GM19438 (cell line): ENCODE data around the gene SSBP3.
"Not testable (repeated sequence)": the region's sequence is repeated elsewhere in the genome, so short reads cannot be mapped to it uniquely, and the experiment has no call there.

Source experiments
- ATAC-seq: cut with Tn5 transposase; IDR thresholded peaks from one replicate; pipeline ENCODE4 v1.9.1; 2021; ENCODE audit warnings: low read depth; ENCODE audit not compliant: unreplicated experiment

The SSBP3 gene

DNA sequence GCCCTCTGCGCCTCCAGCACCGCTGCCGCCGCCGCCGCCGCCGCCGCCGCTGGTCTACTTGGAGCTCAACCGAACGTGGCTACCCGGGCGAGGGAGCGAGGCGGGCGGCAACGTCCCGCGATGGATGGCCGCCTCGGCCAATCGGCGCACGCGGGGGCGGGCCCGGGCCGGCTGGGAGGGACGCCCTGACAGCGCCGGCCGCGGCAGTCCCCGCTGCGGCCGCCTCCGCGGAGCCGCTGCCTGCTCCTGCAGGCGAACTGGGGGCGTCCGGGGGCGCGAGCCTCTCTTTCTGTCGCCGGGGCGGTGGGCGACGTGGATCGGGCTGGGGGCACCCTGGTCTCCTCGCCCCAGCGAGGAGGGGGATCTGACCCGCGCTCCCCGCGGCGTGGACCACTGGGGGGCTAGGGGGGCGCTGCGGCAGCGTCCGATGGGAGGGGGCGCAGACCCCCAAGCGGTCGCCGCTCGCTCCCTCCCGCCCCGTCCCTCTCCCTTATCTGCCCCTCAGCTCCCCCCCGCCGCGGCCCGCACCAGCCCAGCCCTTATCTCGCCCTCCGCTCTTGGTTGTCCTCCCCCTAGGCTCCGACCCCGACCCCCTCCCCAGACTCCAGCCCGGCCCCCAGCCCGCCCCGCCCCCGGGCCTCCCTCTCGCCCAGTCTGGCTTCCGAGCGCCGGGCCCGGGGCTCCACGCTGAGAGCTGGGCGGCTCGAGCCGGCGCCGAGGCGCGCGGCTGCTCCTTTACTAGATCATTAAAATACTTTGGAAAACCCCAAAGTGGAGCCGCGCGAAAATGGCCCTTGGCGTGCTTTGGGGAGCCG lies at the start of gene SSBP3:
Gene SSBP3 (minus strand): TSS at position 56 of the 815 bp plus-strand sequence.
- peak; percentile 68 for ATAC-seq

- ATAC-seq = no peak
Measured at GRCh38 chr1:54453509-54453908, 47.3 kb upstream of the SSBP3 start.

- ATAC-seq = no peak
Measured at GRCh38 chr1:54453022-54453421, 46.8 kb upstream of the SSBP3 start.

GRCh38 chr1:54449431-54449830 lies 43.2 kb upstream of the SSBP3 start:
- not testable (repeated sequence) for ATAC-seq

DNA sequence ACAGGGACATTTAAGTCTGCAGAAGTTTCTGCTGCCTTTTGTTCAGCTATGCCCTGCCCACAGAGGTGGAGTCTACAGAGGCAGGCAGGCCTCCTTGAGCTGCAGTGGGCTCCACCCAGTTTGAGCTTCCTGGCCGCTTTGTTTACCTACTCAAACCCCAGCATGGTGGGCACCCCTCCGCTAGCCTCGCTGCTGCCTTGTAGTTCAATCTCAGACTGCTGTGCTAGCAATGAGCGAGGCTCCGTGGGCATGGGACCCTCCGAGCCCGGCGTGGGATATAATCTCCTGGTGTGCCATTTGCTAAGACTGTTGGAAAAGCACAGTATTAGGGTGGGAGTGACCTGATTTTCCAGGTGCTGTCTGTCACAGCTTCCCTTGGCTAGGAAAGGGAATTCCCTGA lies 42.6 kb upstream of the SSBP3 start:
- ATAC-seq = not testable (repeated sequence)

DNA sequence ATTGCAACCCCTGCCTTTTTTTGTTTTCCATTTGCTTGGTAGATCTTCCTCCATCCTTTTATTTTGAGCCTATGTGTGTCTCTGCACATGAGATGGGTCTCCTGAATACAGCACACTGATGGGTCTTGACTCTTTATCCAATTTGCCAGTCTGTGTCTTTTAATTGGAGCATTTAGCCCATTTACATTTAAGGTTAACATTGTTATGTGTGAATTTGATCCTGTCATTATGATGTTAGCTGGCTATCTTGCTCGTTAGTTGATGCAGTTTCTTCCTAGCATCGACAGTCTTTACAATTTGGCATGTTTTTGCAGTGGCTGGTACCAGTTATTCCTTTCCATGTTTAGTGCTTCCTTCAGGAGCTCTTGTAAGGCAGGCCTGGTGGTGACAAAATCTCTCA lies 40.9 kb upstream of the SSBP3 start:
- ATAC-seq = not testable (repeated sequence)

- no peak for ATAC-seq
Measured at GRCh38 chr1:54442185-54442584, 36.0 kb upstream of the SSBP3 start.

- ATAC-seq = no peak
Measured at GRCh38 chr1:54439550-54440223, 33.5 kb upstream of the SSBP3 start.

DNA sequence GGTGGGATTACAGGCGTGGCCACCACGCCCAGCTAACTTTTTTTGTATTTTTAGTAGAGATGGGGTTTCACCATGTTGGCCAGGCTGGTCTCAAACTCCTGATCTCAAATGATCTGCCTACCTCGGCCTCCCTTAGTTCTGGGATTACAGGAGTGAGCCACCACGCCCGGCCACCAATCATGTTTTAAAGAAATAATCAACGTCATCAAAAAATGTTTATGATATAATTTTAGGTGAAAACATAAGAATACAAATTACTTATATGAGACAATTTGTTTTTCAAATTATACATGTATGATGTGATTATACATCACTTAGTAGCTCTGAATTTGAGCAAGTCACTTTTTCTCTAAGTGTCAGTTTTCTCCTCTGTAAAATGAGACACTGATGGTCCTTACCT lies 31.6 kb upstream of the SSBP3 start:
- no peak for ATAC-seq

DNA sequence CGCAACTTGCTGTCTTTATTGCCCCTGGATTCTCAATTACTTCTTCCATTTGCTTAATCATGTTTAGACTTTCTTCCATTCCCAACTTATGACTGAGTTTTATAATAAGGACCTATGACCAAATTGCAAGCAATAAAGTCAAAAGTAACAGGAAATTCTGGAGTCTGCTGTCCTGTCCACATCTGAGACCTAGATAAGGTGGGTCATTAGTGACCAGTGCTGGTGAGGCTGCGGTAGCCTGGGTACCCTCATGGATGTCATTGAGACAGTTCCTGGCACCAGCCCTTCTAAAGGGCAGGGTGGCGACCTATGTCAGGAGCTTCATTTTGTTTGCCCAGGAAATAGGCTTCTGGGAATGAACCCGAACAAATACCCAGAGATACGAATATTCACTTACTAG lies 30.6 kb upstream of the SSBP3 start:
- no peak for ATAC-seq

DNA sequence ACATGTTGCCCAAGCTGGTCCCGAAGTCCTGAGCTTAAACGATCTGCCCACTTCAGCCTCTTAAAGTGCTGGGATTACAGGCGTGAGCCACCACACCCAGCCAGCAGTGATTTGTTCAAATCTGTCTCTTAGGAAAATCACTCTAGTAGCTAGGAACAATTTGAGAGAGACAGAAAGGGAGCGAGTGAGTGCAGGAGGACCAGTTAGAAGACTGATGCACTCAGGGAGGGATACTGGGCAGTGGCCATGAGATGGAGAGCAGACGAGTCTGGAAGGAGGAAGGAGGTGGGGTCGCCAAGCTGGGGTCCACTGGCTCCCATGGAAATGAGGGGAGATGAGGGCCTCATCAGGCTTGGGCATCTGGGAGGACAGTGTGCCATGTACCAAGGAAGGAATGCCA lies 23.6 kb upstream of the SSBP3 start:
- ATAC-seq = no peak

GRCh38 chr1:54428837-54429518 lies 22.8 kb upstream of the SSBP3 start:
- ATAC-seq = no peak

DNA sequence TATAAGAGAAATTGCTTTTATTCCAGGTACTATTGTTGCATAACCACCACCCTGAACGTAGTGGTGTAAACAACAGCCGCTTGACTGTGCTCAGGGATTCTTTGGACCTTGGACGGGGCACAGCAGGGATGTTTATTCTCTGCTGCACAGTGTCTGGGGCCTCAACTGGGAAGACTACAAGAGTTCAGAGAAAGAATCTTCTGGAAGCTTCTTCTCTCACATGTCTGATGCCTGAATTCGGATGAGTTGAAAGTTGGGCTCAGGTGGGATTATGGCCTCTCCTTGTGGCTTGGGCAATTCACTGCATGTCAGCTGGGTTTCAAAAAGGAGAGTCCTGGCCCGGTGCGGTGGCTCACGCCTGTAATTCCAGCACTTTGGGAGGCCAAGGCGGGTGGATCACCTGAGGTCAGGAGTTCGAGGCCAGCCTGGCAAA lies 19.0 kb upstream of the SSBP3 start:
- no peak for ATAC-seq

GRCh38 chr1:54424398-54424797 lies 18.2 kb upstream of the SSBP3 start:
- no peak for ATAC-seq

GRCh38 chr1:54421101-54421504 lies 14.9 kb upstream of the SSBP3 start:
- ATAC-seq = no peak

- not testable (repeated sequence) for ATAC-seq
Measured at GRCh38 chr1:54418598-54418997, 12.4 kb upstream of the SSBP3 start.

DNA sequence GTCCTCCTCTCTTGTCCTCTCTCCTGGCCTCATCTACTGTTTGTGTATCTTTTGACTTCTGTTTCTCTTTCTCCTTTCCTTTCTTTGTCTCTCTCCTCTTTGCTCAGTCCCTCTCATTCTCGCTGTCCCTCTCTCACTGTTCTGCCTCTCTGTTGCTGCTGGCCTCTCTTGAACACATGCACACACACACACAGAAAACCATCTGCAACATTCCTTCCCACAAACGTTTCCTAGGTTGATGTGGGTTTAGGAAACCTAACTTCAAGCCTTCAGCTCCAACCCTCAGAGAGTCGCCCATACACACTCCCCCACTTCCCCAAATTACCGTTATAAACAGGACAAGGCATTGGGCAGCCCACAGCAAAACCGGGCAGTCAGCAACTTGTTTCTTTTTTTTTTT lies 10.9 kb upstream of the SSBP3 start:
- ATAC-seq = no peak

DNA sequence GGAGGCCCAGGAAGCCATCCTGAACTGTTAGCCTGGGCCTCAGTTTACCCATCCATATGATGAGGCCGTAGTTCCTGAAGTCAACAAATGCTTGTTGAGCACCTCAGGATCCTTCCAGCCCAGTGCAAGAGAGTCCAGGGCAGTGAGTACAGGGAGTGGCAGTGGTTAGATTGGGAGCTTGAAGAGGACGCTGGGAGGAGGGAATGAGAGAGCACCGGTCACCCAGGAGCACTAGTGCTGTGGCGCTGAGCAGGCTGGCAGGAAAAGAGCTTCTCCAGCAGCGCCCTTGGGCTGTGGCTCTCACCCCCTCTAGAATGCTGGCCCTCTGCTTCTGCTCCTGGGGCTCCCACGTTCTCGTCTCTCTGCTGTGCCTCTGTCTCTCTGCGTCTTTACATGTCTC lies 10.2 kb upstream of the SSBP3 start:
- ATAC-seq = no peak

DNA sequence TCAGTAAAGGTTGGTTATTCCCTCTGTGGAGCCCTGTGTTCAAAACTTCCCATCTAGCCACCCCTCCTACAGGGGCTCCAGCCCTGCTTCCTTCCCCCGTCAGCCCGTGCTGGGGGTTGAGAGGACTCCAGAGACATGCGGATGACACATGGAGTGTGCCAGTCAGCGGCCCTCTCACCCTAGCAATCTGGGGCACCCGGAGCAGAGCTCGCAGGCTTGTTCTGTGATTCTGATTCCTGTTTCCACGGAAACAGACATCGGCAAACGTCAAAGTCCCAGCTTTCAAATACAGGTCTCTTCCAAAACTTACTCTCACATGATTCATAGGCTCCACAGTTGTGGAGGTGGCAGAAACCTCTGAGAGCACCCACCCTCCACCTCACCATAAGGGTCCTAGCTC lies 9.8 kb upstream of the SSBP3 start:
- ATAC-seq = no peak

- no peak for ATAC-seq
Measured at GRCh38 chr1:54415533-54415932, 9.3 kb upstream of the SSBP3 start.

DNA sequence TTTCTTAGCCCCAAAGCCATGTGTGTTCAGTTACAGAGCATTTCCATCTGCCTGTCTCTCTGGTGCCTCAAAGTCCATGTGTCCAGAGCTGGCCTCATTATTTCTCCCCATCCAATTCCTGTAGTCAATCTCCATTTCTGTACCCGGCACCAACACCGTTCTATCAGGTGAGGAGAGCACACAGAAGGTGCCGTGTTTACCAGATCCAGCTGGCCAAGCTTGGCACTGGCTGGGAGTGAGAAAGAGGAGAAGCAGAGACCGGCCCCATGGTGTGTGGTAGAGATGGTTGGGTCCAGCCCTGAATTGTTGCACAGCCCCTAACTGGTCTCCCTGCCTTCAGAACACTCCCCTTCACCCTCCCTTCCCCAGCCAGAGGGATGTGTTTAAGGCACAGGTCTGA lies 7.5 kb upstream of the SSBP3 start:
- no peak for ATAC-seq
